HG03439 (cell line): ENCODE data around the gene TEX30.
"Not testable (repeated sequence)": the region's sequence is repeated elsewhere in the genome, so short reads cannot be mapped to it uniquely, and the experiment has no call there.

ENCODE experiments used
- ATAC-seq: cut with Tn5 transposase; IDR thresholded peaks from one replicate; pipeline ENCODE4 v1.9.1; 2021; ENCODE audit warnings: mild to moderate bottlenecking, moderate library complexity; ENCODE audit not compliant: unreplicated experiment

TEX30 gene

GRCh38 chr13:102780656-102781055, 7.1 kb upstream of the TEX30 start:
- not testable (repeated sequence) for ATAC-seq

GRCh38 chr13:102779436-102780159, 6.0 kb upstream of the TEX30 start:
- ATAC-seq: no peak

GRCh38 chr13:102777736-102778135, 4.2 kb upstream of the TEX30 start:
- ATAC-seq: no peak

GRCh38 chr13:102776271-102776670, 2.7 kb upstream of the TEX30 start:
- ATAC-seq: no peak

GRCh38 chr13:102774591-102775520, 1.3 kb upstream of the TEX30 start:
- ATAC-seq: no peak

GRCh38 chr13:102774214-102774568, 605 bp upstream of the TEX30 start:
- no peak for ATAC-seq

- no peak for ATAC-seq
Observed at GRCh38 chr13:102772042-102772425, 1.6 kb downstream of the TEX30 start.

- no peak for ATAC-seq
Observed at GRCh38 chr13:102771298-102772041, 2.1 kb downstream of the TEX30 start.

- ATAC-seq: no peak
Observed at GRCh38 chr13:102770435-102770834, 3.2 kb downstream of the TEX30 start.

- no peak for ATAC-seq
Observed at GRCh38 chr13:102769679-102770078, 3.9 kb downstream of the TEX30 start.

- no peak for ATAC-seq
Observed at GRCh38 chr13:102768909-102769308, 4.7 kb downstream of the TEX30 start.

GRCh38 chr13:102763741-102764140, 9.8 kb downstream of the TEX30 start:
- ATAC-seq: no peak

- no peak for ATAC-seq
Observed at GRCh38 chr13:102761071-102761470, 12.5 kb downstream of the TEX30 start.

GRCh38 chr13:102758842-102759241, 14.7 kb downstream of the TEX30 start:
- no peak for ATAC-seq

- ATAC-seq: no peak
Observed at GRCh38 chr13:102757006-102757405, 16.6 kb downstream of the TEX30 start.

- ATAC-seq: no peak
Observed at GRCh38 chr13:102751886-102752285, 21.7 kb downstream of the TEX30 start.

GRCh38 chr13:102742506-102742905, 31.1 kb downstream of the TEX30 start:
- ATAC-seq: no peak

GRCh38 chr13:102742101-102742500, 31.5 kb downstream of the TEX30 start:
- no peak for ATAC-seq

- ATAC-seq: no peak
Observed at GRCh38 chr13:102729560-102730270, 43.9 kb downstream of the TEX30 start.

- no peak for ATAC-seq
Observed at GRCh38 chr13:102726430-102726829, 47.2 kb downstream of the TEX30 start.

- no peak for ATAC-seq
Observed at GRCh38 chr13:102724923-102725322, 48.7 kb downstream of the TEX30 start.
